ENCODE data around the gene BICD2. TPM values are rescaled to one million over a fixed set of nuclear protein-coding genes. Genes with fewer than 3 reads are reported as not detected.

The BICD2 gene
- total and polyA plus RNA-seq, 2 experiments from 2014 or later: 25.6 to 45.0 TPM

GRCh38 chr9:92760494-92760893 lies 4.1 kb downstream of the BICD2 start:
- H4K20me1 ChIP-seq (ENCODE audit: insufficient read depth): no peaks in the 10 kb centered on the region
- no peak overlapping the region for H2AFZ ChIP-seq
- no peak overlapping the region for H3K4me3 ChIP-seq
- in situ Hi-C loops (cut with MboI): no loop called here
- H3K27ac ChIP-seq: no peak overlapping the region
- WGBS, 2 experiments (ENCODE audit: low coverage in 1 of 2, low lambda C conversion rate in 2 of 2, missing lambda C conversion rate in 2 of 2): 29 to 31% methylated on average over 3 of the region's 3 CpGs
- H3K4me1 ChIP-seq (ENCODE audit: insufficient read depth): peaks cover 11% of the 10 kb centered on the region
- H3K9me2 ChIP-seq (ENCODE audit: insufficient read depth): no peaks in the 10 kb centered on the region
- no peak overlapping the region for H3K4me2 ChIP-seq (ENCODE audit: unreplicated experiment)
- no peak for DNase-seq
- no peaks in the 10 kb centered on the region for H3K27me3 ChIP-seq (replicated peaks; ENCODE audit: insufficient read depth)
- H3K9me3 ChIP-seq (ENCODE audit: low read depth): no peaks in the 10 kb centered on the region
- no peak overlapping the region for H3K9ac ChIP-seq
- TF ChIP-seq EZH2phosphoT487 (IDR thresholded peaks at IDR 0.05; ENCODE audit: insufficient read depth, low read depth) (no peak), EZH2 (IDR thresholded peaks at IDR 0.05; ENCODE audit: insufficient read depth, poor library complexity, severe bottlenecking) (no peak)
- no peaks in the 10 kb centered on the region for H3K36me3 ChIP-seq (ENCODE audit: low read depth)
- peaks cover 89% of the 10 kb centered on the region for H3K79me2 ChIP-seq (ENCODE audit: insufficient read depth)
- H3F3A ChIP-seq (ENCODE audit: insufficient read depth): 0 out of 2 replicates have a peak, but pooled peaks cover under 1% of the 10 kb centered on the region

DNA sequence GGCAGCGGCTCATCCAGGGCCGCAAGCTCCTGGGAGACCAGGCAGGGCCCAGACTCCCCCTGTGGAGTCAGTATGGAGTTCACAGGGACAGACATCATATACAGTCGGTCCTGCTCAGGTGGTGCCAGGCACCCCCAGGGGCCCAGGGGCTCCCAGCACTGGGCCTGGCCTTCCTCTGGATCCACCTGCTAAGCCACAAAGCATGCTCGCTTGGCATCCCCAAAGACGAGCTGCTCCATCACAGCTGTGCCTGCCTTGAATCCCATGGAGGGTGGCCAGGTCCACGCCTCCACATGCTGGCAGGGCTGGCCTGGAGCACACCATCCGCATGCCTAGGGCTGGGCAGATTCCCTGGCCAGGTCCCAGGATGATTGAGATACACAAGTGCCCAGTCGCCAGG lies 4.6 kb downstream of the BICD2 start:
- H3K79me2 ChIP-seq (ENCODE audit: insufficient read depth): peaks cover 93% of the 10 kb centered on the region
- H3K4me3 ChIP-seq: no peak overlapping the region
- TF ChIP-seq EZH2phosphoT487 (IDR thresholded peaks at IDR 0.05; ENCODE audit: insufficient read depth, low read depth) (no peak), EZH2 (IDR thresholded peaks at IDR 0.05; ENCODE audit: insufficient read depth, poor library complexity, severe bottlenecking) (no peak)
- H4K20me1 ChIP-seq (ENCODE audit: insufficient read depth): no peaks in the 10 kb centered on the region
- no peaks in the 10 kb centered on the region for H3K27me3 ChIP-seq (replicated peaks; ENCODE audit: insufficient read depth)
- H3K4me1 ChIP-seq (ENCODE audit: insufficient read depth): peaks cover 11% of the 10 kb centered on the region
- H3K36me3 ChIP-seq (ENCODE audit: low read depth): no peaks in the 10 kb centered on the region
- no peak overlapping the region for H3K27ac ChIP-seq
- no peak overlapping the region for H3K9ac ChIP-seq
- H2AFZ ChIP-seq: no peak overlapping the region
- no peaks in the 10 kb centered on the region for H3K9me3 ChIP-seq (ENCODE audit: low read depth)
- DNase-seq: peak; percentile 84
- in situ Hi-C loops (cut with MboI): no loop called here
- H3K4me2 ChIP-seq (ENCODE audit: unreplicated experiment): no peak overlapping the region
- H3F3A ChIP-seq (ENCODE audit: insufficient read depth): no peaks in the 10 kb centered on the region
- 39 to 46% methylated on average over 8 of the region's 8 CpGs for WGBS, 2 experiments (ENCODE audit: low coverage in 1 of 2, low lambda C conversion rate in 2 of 2, missing lambda C conversion rate in 2 of 2)
- no peaks in the 10 kb centered on the region for H3K9me2 ChIP-seq (ENCODE audit: insufficient read depth)

GRCh38 chr9:92759446-92759845 lies 5.2 kb downstream of the BICD2 start:
- H3K36me3 ChIP-seq (ENCODE audit: low read depth): no peaks in the 10 kb centered on the region
- peaks cover 11% of the 10 kb centered on the region for H3K4me1 ChIP-seq (ENCODE audit: insufficient read depth)
- WGBS, 2 experiments (ENCODE audit: low coverage in 1 of 2, low lambda C conversion rate in 2 of 2, missing lambda C conversion rate in 2 of 2): 71 to 77% methylated on average over 2 of the region's 2 CpGs
- H3K9ac ChIP-seq: no peak overlapping the region
- no peaks in the 10 kb centered on the region for H3F3A ChIP-seq (ENCODE audit: insufficient read depth)
- H3K4me2 ChIP-seq (ENCODE audit: unreplicated experiment): no peak overlapping the region
- DNase-seq: no peak
- no peak overlapping the region for H3K4me3 ChIP-seq
- no peaks in the 10 kb centered on the region for H3K9me3 ChIP-seq (ENCODE audit: low read depth)
- no peak for TF ChIP-seq EZH2phosphoT487 (IDR thresholded peaks at IDR 0.05; ENCODE audit: insufficient read depth, low read depth)
- TF ChIP-seq EZH2 (IDR thresholded peaks at IDR 0.05; ENCODE audit: insufficient read depth, poor library complexity, severe bottlenecking): no peak
- no peaks in the 10 kb centered on the region for H3K27me3 ChIP-seq (replicated peaks; ENCODE audit: insufficient read depth)
- no peak overlapping the region for H3K27ac ChIP-seq
- in situ Hi-C loops (cut with MboI): no loop called here
- no peak overlapping the region for H2AFZ ChIP-seq
- no peaks in the 10 kb centered on the region for H3K9me2 ChIP-seq (ENCODE audit: insufficient read depth)
- H4K20me1 ChIP-seq (ENCODE audit: insufficient read depth): no peaks in the 10 kb centered on the region
- H3K79me2 ChIP-seq (ENCODE audit: insufficient read depth): peaks cover 99% of the 10 kb centered on the region

GRCh38 chr9:92756792-92757191 lies 7.8 kb downstream of the BICD2 start:
- Histone ChIP-seq H3K27ac (no peak overlapping the region), H4K20me1 (ENCODE audit: insufficient read depth) (no peaks in the 10 kb centered on the region), H3K36me3 (ENCODE audit: low read depth) (no peaks in the 10 kb centered on the region), H3K9me2 (ENCODE audit: insufficient read depth) (no peaks in the 10 kb centered on the region), H3K27me3 (replicated peaks; ENCODE audit: insufficient read depth) (no peaks in the 10 kb centered on the region), H3K9me3 (ENCODE audit: low read depth) (no peaks in the 10 kb centered on the region), H3K9ac (no peak overlapping the region), H3K4me1 (ENCODE audit: insufficient read depth) (no peaks in the 10 kb centered on the region), H2AFZ (no peak overlapping the region), H3K4me3 (no peak overlapping the region), H3F3A (ENCODE audit: insufficient read depth) (no peaks in the 10 kb centered on the region), H3K79me2 (ENCODE audit: insufficient read depth) (peaks cover 99% of the 10 kb centered on the region), H3K4me2 (ENCODE audit: unreplicated experiment) (no peak overlapping the region)
- TF ChIP-seq EZH2phosphoT487 (IDR thresholded peaks at IDR 0.05; ENCODE audit: insufficient read depth, low read depth) (no peak), EZH2 (IDR thresholded peaks at IDR 0.05; ENCODE audit: insufficient read depth, poor library complexity, severe bottlenecking) (no peak)
- no peak for DNase-seq
- WGBS, 2 experiments (ENCODE audit: low coverage in 1 of 2, low lambda C conversion rate in 2 of 2, missing lambda C conversion rate in 2 of 2): 96 to 97% methylated on average over 9 of the region's 9 CpGs
- in situ Hi-C loops (cut with MboI): no loop called here
